GM12891 (cell line): ENCODE results near the gene C11orf65.

ENCODE experiments used
- PAX5 ChIP-seq: IDR thresholded peaks from 2 replicates; pipeline ENCODE4 v1.6.1; 2011; ENCODE audit warnings: low read length, moderate library complexity, mild to moderate bottlenecking; ENCODE audit not compliant: insufficient read depth, severe bottlenecking
- POLR2A ChIP-seq: IDR thresholded peaks from 2 replicates; pipeline ENCODE4 v1.6.1; 2011; ENCODE audit warnings: low read depth, low read length, control low read depth
- POLR2AphosphoS5 ChIP-seq: IDR thresholded peaks from 2 replicates; pipeline ENCODE4 v1.6.1; 2011; ENCODE audit warnings: low read depth, low read length, control low read depth
- POU2F2 ChIP-seq: IDR thresholded peaks from 2 replicates; pipeline ENCODE4 v1.6.1; 2011; ENCODE audit warnings: low read depth, mild to moderate bottlenecking, control low read depth, low read length, moderate library complexity
- SPI1 ChIP-seq: IDR thresholded peaks from 2 replicates; pipeline ENCODE4 v1.6.1; 2011; ENCODE audit warnings: low read depth, low read length, control low read depth
- TAF1 ChIP-seq: IDR thresholded peaks from 2 replicates; pipeline ENCODE4 v1.6.1; 2011; ENCODE audit warnings: low read depth, low read length, control low read depth

DNA sequence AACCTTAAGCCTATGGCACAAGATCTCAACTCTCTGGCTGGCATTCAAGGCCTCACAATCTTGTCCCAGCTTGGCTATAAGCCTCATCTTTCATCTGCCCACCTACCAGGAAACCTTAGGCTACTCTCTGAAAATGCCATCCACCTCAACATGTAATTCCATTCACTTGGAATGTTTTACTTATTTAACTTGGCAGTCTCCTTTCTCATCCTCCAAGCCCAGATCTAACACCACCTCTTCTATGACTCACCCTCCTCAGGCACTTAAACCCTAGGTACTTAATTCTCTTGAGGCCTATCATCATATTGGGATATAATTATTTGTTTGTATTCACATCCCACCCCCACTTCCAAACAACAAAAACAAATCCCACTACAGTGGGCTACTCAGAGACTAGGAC lies 15.8 kb upstream of the C11orf65 start:
- TF ChIP-seq TAF1, result no peak
- no peak for TF ChIP-seq POU2F2
- TF ChIP-seq POLR2AphosphoS5, result no peak
- no peak for TF ChIP-seq POLR2A
- TF ChIP-seq SPI1, result no peak
- TF ChIP-seq PAX5, result no peak
